ENCODE data around the gene TBC1D7.

The TBC1D7 gene

DNA sequence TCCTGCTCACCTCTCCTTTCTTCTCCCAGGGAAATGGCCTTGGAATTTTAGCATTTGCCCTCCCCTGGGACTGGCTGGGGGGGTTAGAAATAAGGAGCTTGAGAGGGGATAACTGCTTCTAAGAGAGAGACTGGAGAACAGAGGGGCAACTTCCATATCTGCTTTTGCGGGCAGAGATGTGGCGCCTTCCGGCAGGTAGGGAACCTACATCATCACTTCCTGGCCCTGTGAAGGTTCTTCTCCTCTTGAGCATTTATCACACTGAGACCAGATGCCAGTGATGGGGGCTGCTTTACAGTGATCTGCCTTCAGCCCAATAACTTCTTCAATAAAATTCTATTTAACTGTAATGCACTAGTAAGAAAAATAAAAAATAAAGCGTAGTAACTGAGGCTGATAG lies 48.1 kb downstream of the TBC1D7 start:
- Histone ChIP-seq H4K20me1 (peaks cover 0 to 65% (median 4%) of the 10 kb centered on the region in 11 experiments; a peak in 5 of 22 replicates), H3K36me3 (peaks cover 25 to 93% (median 74%) of the 10 kb centered on the region in 11 experiments), H3K27me3 (no peaks in the 10 kb centered on the region), H3K9ac (no peak overlapping the region; a peak in 1 of 22 replicates), H3K9me3 (replicated peaks in 1 of 11) (peaks cover 0 to 8% (median 0%) of the 10 kb centered on the region in 11 experiments; a peak in 4 of 22 replicates), H3K4me2 (peak overlapping the region in 10 of 11 experiments; percentile 44 to 72 (median 62); a peak in 19 of 22 replicates), H3K4me3 (no peak overlapping the region), H3K27ac (no peak overlapping the region; a peak in 1 of 22 replicates), H3K4me1 (peaks cover 20 to 81% (median 61%) of the 10 kb centered on the region in 10 experiments)
- TF ChIP-seq Cebpa-rat (IDR thresholded peaks at IDR 0.05): no peak

DNA sequence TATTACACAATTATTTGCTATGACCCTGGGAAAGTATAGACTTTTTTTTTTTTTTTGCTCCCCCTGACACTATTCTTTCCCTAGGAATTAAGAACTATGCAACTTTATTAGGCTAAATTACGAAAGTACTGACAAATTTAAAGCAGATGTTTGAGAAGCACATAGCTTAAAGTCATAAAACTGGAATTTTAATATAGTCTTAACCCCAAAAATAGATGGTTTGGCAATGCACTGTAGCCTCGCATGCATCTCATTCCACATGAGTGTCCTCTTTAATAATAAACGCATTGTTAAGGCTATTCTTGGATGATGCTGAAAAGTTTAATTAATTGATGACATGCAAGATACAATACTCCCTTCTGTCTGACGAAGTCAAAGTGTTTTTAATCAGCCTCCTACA lies 49.3 kb downstream of the TBC1D7 start:
- Histone ChIP-seq H3K4me3 (no peak overlapping the region), H4K20me1 (peaks cover 0 to 63% (median 4%) of the 10 kb centered on the region in 11 experiments; a peak in 5 of 22 replicates), H3K9me3 (replicated peaks in 1 of 11) (no peaks in the 10 kb centered on the region), H3K4me1 (peaks cover 25 to 84% (median 69%) of the 10 kb centered on the region in 10 experiments), H3K27ac (no peak overlapping the region), H3K9ac (no peak overlapping the region), H3K4me2 (peak overlapping the region in 3 of 11 experiments; percentile 65 to 97 (median 88); a peak in 5 of 22 replicates), H3K36me3 (peaks cover 15 to 85% (median 62%) of the 10 kb centered on the region in 11 experiments; a peak in 21 of 22 replicates), H3K27me3 (0 out of 22 replicates have a peak, but pooled peaks cover 0 to 5% (median 0%) of the 10 kb centered on the region in 11 experiments)
- no peak for TF ChIP-seq Cebpa-rat (IDR thresholded peaks at IDR 0.05)

DNA sequence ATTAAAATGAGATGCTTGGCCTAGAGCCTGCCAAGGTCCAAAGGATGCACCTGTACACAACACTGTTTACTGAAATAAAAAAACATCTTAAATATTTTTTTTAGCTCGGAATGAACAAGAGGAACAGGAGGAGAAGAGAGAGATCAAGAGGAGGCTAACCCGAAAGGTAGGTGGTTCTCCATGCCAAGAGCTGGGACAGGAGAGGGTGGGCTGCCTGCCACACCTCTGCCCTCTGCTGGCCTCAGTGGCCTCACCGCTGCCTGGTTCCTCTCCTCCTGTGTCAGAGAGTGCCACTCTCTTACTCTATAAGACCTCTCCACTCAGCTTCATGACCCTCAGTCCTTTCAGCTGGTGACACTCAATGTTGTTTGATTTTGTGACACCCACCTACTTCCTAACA lies 50.2 kb downstream of the TBC1D7 start:
- H3K27ac ChIP-seq: no peak overlapping the region

DNA sequence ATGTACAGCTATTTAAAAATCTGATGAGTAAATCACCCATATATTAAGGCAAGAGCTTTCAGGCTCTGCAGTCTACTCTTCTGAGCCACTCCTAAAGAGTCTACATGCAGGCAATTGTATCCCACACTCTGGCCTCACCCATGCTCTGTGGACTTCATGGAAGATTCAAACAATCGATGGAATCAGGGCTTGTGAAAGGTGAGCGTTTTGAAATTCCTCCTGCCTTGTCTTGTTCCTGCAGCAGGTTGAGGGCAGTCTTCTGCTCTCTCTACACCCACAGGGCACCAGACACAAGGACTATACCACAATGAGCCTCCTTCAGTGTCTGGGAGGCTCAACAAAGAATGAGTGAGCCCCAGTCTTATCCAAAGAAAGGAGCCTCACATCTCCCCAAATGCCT lies 51.1 kb downstream of the TBC1D7 start:
- H3K27ac ChIP-seq: no peak overlapping the region
- H3K4me2 ChIP-seq: peak overlapping the region in 7 of 11 experiments; percentile 9 to 97 (median 88); a peak in 12 of 22 replicates
- H3K4me3 ChIP-seq: peak overlapping the region in 1 of 10 experiments; percentile 3; a peak in 2 of 20 replicates
- H3K9ac ChIP-seq: peak overlapping the region in 2 of 11 experiments; percentile 15 to 29; a peak in 2 of 22 replicates
- H3K4me1 ChIP-seq: peaks cover 37 to 94% (median 76%) of the 10 kb centered on the region in 10 experiments
- peaks cover 0 to 5% (median 0%) of the 10 kb centered on the region in 11 experiments; a peak in 1 of 22 replicates for H3K27me3 ChIP-seq
- peaks cover 6 to 69% (median 47%) of the 10 kb centered on the region in 11 experiments; a peak in 20 of 22 replicates for H3K36me3 ChIP-seq
- H3K9me3 ChIP-seq (replicated peaks in 1 of 11): no peaks in the 10 kb centered on the region
- no peak for TF ChIP-seq Cebpa-rat (IDR thresholded peaks at IDR 0.05)
- peaks cover 0 to 60% (median 4%) of the 10 kb centered on the region in 11 experiments; a peak in 5 of 22 replicates for H4K20me1 ChIP-seq

More for the DNA sequence above, 50.2 kb downstream of the TBC1D7 start:
- peaks cover 7 to 76% (median 54%) of the 10 kb centered on the region in 11 experiments; a peak in 20 of 22 replicates for H3K36me3 ChIP-seq
- TF ChIP-seq Cebpa-rat (IDR thresholded peaks at IDR 0.05): no peak
- H3K9ac ChIP-seq: no peak overlapping the region; a peak in 1 of 22 replicates
- H3K27me3 ChIP-seq: peaks cover 0 to 5% (median 0%) of the 10 kb centered on the region in 11 experiments; a peak in 1 of 22 replicates
- peak overlapping the region in 8 of 11 experiments; percentile 9 to 97 (median 70); a peak in 14 of 22 replicates for H3K4me2 ChIP-seq
- no peak overlapping the region for H3K4me3 ChIP-seq
- H3K9me3 ChIP-seq (replicated peaks in 1 of 11): no peaks in the 10 kb centered on the region
- peaks cover 0 to 63% (median 4%) of the 10 kb centered on the region in 11 experiments; a peak in 5 of 22 replicates for H4K20me1 ChIP-seq
- peaks cover 29 to 88% (median 70%) of the 10 kb centered on the region in 10 experiments for H3K4me1 ChIP-seq

DNA sequence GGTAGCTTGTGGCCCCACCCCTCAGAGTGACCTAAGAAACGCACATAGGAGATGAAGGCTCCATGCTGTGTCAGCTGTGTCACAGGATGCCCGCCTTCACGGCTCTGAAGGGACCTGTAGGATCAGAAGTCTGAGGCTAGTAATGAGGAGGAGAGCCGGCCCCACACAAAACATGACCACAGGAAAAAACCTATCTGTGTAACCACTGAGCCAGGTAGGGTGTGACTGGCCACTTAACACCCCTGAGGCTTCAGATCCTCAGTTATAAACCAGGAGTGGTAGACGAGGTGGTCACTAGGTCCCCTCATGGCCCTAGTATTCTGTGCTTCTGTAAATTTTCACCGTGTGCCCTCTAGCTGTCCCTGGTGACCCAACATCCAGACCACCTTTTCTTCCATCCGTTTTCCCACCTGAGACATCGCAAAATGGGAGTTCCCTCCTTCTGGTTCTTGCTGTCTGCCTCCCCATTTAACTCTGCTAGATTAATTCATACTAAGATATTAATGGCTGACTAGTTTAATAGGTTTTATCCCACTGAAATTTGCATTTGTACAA lies 52.8 kb downstream of the TBC1D7 start:
- Histone ChIP-seq H3K4me2 (peak overlapping the region; percentile 78 to 97 (median 89)), H3K27ac (peak overlapping the region in 9 of 11 experiments; percentile 62 to 88 (median 80); a peak in 18 of 22 replicates), H3K4me1 (peaks cover 45 to 92% (median 79%) of the 10 kb centered on the region in 10 experiments), H4K20me1 (peaks cover 0 to 43% (median 0%) of the 10 kb centered on the region in 11 experiments; a peak in 4 of 22 replicates), H3K36me3 (peaks cover 6 to 52% (median 33%) of the 10 kb centered on the region in 11 experiments; a peak in 19 of 22 replicates), H3K4me3 (peak overlapping the region in 8 of 10 experiments; percentile 54 to 76 (median 64); a peak in 14 of 20 replicates), H3K9ac (peak overlapping the region in 8 of 11 experiments; percentile 75 to 87 (median 80); a peak in 9 of 22 replicates), H3K27me3 (peaks cover 0 to 5% (median 0%) of the 10 kb centered on the region in 11 experiments; a peak in 1 of 22 replicates), H3K9me3 (replicated peaks in 1 of 11) (no peaks in the 10 kb centered on the region)
- no peak for TF ChIP-seq Cebpa-rat (IDR thresholded peaks at IDR 0.05)

DNA sequence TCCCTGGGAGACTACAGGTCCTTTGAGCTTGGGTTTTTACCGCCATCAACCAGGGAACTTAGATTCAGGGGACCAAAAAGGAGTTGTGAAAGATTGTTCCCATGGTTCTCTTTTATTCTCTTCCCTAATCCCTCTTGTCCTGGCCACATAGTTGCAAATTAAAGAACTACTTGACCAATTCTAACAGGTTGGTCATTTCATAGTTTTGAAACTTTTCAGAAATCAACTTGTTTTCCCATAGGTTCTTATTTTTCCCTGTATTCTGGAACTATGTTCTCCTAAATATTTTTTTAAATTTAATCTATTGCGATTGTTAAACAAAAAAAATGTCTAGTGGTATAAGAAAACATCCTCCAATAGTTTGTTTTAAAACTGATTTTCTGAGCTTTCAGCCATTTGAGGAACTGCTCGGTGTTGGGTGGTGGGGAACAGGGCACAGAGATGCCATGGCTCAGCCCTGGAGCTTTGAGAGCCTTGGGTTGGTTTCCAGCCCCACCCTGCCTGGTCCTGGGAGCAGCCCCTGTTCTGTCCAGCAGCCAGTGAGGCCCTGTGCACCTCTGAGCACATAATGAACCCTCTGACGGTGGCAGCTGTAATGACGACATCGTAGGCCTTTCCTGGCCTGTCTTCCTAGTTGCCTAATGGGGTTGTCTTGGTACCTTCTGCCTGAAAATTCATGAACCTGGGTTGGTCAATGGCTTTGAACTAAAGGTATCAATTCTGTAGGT lies 53.5 kb downstream of the TBC1D7 start:
- Histone ChIP-seq H3K4me2 (peak overlapping the region; percentile 78 to 97 (median 89)), H4K20me1 (peaks cover 0 to 38% (median 0%) of the 10 kb centered on the region in 11 experiments; a peak in 4 of 22 replicates), H3K36me3 (peaks cover 6 to 45% (median 28%) of the 10 kb centered on the region in 11 experiments; a peak in 19 of 22 replicates), H3K4me1 (peaks cover 39 to 92% (median 79%) of the 10 kb centered on the region in 10 experiments), H3K4me3 (peak overlapping the region; percentile 54 to 76 (median 64)), H3K27ac (peak overlapping the region; percentile 60 to 88 (median 79); a peak in 21 of 22 replicates), H3K9me3 (replicated peaks in 1 of 11) (no peaks in the 10 kb centered on the region), H3K9ac (peak overlapping the region; percentile 70 to 87 (median 80)), H3K27me3 (peaks cover 0 to 5% (median 0%) of the 10 kb centered on the region in 11 experiments; a peak in 1 of 22 replicates)
- no peak for TF ChIP-seq Cebpa-rat (IDR thresholded peaks at IDR 0.05)

DNA sequence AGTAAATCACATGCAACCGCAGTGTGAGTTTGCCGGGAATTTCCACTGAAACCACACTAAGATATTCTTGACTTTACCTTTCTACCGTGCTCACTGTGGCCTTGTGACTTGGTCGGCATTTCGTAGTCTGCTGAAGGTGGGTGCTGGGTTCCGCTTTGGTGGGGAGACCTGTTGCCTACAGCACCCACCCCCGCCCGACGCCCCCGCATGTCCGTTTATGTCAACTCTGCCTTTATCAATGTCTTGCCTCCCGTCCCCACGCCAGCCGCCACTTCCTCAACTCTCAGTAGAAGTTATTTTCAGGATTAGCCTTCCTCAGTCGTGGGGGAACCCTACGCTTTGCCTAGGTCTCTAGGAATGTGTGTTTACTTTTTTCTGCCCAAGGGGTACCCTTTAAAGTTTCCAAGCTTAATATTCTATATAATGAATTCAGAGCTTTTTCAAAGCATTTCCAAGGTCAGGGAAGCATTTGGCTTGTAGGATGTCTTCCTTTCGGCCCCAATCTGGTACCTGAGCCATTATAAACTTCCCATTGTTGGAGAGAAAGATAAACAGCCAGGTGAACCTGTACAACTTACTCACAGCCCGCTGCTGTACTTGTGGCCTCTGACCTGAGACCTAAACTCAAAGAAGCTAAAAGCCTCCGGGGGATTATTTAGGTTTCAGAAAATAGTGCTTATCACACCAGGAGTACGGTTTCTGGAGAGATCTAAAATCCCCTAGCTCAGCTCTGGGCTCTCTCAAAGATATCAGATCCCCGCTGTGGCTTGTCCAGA lies 54.2 kb downstream of the TBC1D7 start:
- H3K4me3 ChIP-seq: peak overlapping the region; percentile 54 to 76 (median 64)
- peak overlapping the region; percentile 70 to 87 (median 80) for H3K9ac ChIP-seq

More for the DNA sequence above, 54.2 kb downstream of the TBC1D7 start:
- Histone ChIP-seq H3K36me3 (peaks cover 6 to 38% (median 21%) of the 10 kb centered on the region in 11 experiments; a peak in 19 of 22 replicates), H3K4me2 (peak overlapping the region; percentile 78 to 97 (median 89)), H4K20me1 (peaks cover 0 to 31% (median 0%) of the 10 kb centered on the region in 11 experiments; a peak in 4 of 22 replicates), H3K9me3 (replicated peaks in 1 of 11) (no peaks in the 10 kb centered on the region), H3K27me3 (peaks cover 0 to 5% (median 0%) of the 10 kb centered on the region in 11 experiments; a peak in 1 of 22 replicates), H3K4me1 (peaks cover 39 to 92% (median 79%) of the 10 kb centered on the region in 10 experiments), H3K27ac (peak overlapping the region; percentile 60 to 88 (median 79); a peak in 21 of 22 replicates)
- TF ChIP-seq Cebpa-rat (IDR thresholded peaks at IDR 0.05): no peak
